HG03280 (cell line): ENCODE data around the gene RLN2.

Experiments used
- ATAC-seq: cut with Tn5 transposase; IDR thresholded peaks from one replicate; pipeline ENCODE4 v1.9.1; 2021; ENCODE audit warnings: mild to moderate bottlenecking, moderate library complexity; ENCODE audit not compliant: unreplicated experiment

RLN2 gene

DNA sequence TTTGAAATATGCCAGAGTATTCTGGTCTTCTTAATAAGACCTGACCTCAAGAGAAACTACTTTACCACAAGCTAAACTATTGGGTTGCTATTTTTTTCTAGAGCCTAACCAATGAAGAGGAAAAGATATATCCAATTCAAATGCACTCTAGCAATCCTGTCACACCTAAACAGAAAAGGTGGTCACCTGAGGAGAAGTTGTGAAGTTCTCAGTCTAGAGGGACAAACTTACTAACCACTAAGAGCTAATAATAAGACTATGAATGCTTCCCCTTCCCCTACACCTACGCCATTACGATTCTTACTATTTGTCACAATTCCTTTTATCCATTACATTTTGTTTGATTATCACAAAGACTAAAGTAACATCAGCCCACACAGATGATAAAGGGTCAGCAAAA is 29.7 kb downstream of the RLN2 start:
- ATAC-seq, result no peak

DNA sequence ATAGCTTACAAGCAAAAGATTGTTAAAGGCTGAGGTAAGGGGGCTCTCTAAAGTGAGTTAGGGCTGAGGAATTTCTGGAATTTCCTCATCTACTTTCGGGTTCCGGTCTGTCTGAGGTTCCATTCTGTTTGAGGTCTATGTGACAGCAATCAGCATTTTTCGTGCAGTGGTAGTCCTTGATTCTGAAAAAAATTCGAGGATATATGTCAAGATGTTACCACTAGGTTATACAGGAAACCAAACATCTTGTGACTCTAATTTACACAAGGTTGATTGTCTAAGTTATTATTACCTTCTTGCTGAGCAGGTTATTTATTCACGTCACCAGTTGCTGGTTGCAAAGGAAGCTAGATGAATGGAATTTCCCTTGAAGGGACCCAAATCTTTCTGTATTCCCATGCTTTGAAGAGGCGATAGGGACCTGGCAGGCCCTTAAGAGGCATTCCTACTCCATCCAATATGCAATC is 35.2 kb downstream of the RLN2 start:
- no peak for ATAC-seq

DNA sequence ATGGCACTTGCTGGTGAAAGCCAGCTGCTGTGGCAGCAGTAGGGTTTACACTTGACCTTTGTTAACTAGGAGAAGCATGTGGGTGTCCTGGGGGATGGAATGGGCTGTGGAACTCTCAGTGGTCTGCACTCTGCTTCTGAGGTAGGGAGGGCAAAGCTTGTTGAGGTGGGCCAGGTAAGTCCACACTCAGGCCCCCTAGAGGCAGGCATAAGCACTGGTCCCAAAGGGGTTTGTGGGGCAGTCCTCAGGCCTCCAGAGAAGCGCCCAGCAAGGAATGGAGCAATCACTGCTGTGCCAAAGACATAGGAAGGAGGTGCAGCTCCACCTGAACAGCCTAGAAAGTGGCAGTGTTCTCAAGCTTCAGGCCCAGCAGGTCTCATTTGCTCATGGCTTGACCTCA is 38.6 kb downstream of the RLN2 start:
- ATAC-seq, result no peak

DNA sequence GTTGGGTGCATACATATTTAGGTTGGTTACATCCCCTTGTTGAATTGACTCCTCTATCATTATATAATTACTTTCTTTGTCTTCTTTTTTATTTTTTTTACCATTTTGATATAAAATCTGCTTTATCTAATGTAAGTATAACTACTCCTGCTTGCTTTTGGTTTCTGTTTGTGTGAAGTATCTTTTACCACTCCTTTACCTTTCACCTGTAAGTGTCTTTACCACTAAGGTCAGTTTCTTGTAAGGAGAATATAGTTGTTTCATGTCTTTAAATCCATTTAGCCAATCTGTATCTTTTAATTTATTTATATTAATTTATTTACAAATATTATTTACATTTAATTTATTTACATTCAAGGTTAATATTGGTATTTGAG is 40.3 kb downstream of the RLN2 start:
- ATAC-seq, result peak; percentile 46

DNA sequence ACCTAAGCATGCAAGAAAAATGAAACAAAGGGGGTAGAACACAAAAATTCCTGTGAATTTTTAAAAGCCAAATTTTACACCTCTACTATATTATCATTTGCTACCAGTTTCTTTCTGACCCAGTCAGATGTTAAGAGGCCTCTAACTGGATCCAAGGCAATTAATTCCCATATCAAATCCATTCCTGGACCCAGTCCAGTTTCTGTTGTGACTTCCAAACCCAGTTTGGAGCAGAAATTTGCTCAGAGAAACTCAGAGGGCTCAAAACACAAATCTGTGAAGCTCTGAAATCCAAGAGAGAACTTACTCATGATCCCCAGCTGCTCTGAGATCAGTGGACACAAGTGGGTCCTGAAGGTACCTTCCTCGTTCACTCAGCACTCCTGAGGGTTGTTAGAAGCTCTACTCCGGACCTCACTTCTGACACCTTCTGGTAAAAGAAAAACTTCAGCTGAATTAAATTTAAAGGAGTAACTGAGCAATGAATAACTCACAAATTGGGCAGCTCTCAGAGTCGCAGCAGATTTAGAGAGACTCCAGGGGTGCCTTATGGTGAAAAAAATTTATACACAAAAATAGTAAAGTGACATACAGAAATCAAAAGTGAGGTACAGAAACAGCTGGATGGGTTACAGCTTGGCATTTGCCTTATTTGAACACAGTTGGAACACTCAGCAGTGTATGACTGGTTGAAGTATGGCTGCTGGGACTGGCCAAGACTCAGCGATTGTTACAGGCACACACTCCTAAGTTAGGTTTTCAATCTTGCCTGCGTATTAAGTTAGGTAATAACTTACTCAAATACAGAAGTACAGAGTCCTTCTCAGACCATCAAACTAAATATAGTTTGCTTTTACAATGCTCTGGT is 40.9 kb downstream of the RLN2 start:
- peak; percentile 64 for ATAC-seq
